KMS-11 (cell line): ENCODE results near the gene LHFPL2.

Experiments
- H2AFZ ChIP-seq: fragments of 200-600 bp; sonication (generic); 2 replicates; pipeline ENCODE4 v1.6.1; 2016; ENCODE audit warnings: antibody characterized with exemption, mixed run types, low read depth
- H3K27ac ChIP-seq: fragments of 200-600 bp; sonication (generic); 2 replicates; pipeline ENCODE4 v1.6.1; 2016; ENCODE audit warnings: mild to moderate bottlenecking, mixed run types
- H3K27me3 ChIP-seq: fragments of 200-600 bp; sonication (generic); 2 replicates; pipeline ENCODE4 v1.6.1; 2017; ENCODE audit warnings: mild to moderate bottlenecking, low read depth, mixed run types, moderate library complexity; ENCODE audit not compliant: insufficient read depth
- H3K36me3 ChIP-seq: fragments of 200-600 bp; sonication (generic); 2 replicates; pipeline ENCODE4 v1.6.1; 2017; ENCODE audit warnings: mild to moderate bottlenecking, mixed run types; ENCODE audit not compliant: insufficient read depth
- H3K4me1 ChIP-seq: fragments of 200-600 bp; sonication (generic); 2 replicates; pipeline ENCODE4 v1.6.1; 2016; ENCODE audit warnings: mild to moderate bottlenecking, low read depth, mixed run types; ENCODE audit not compliant: poor library complexity, severe bottlenecking
- H3K4me2 ChIP-seq: fragments of 200-600 bp; sonication (generic); 2 replicates; pipeline ENCODE4 v1.7.0; 2016; ENCODE audit warnings: mild to moderate bottlenecking, mixed run types
- H3K4me3 ChIP-seq: fragments of 200-600 bp; sonication (generic); IDR thresholded peaks from 2 replicates; pipeline ENCODE4 v1.6.1; 2017; ENCODE audit warnings: low read depth, low read length, mixed read lengths; ENCODE audit not compliant: insufficient read depth
- H3K79me2 ChIP-seq: fragments of 200-600 bp; sonication (generic); 2 replicates; pipeline ENCODE4 v1.6.1; 2016; ENCODE audit warnings: low read depth, mixed run types; ENCODE audit not compliant: insufficient read depth
- H3K9ac ChIP-seq: fragments of 200-600 bp; sonication (generic); 2 replicates; pipeline ENCODE4 v1.6.1; 2016; ENCODE audit warnings: mild to moderate bottlenecking, mixed run types
- H4K20me1 ChIP-seq: fragments of 200-600 bp; sonication (generic); 2 replicates; pipeline ENCODE4 v1.6.1; 2016; ENCODE audit warnings: mild to moderate bottlenecking, mixed run types; ENCODE audit not compliant: insufficient read depth
- TF ChIP-seq, protein P1 (sequence below): fragments of 200-600 bp; sonication (generic); conservative IDR thresholded peaks from 2 replicates; pipeline ENCODE4 v1.6.1; 2017; ENCODE audit warnings: low read depth, mild to moderate bottlenecking, antibody characterized with exemption, low read length, moderate library complexity, mixed read lengths

The LHFPL2 gene

DNA sequence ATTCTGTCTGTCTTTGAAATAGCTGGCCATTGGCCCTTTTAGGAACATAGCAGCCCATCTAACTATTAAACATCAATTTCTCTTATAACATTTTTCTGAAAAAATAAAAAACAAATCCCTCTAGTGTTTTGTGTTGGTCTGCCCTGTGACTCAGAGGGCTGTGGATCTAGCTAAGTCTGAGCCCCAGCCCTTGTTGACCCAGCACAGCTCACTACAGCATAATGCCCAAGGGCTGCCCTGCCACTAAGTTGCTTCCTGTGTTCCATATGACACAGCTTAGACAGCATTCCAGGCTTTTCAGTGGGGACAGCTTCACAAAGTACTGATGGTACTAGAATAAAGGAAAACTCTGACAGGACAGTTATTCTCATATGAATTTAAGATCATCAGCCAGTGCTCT lies 152.2 kb downstream of the LHFPL2 start:
- TF ChIP-seq, protein P1, sequence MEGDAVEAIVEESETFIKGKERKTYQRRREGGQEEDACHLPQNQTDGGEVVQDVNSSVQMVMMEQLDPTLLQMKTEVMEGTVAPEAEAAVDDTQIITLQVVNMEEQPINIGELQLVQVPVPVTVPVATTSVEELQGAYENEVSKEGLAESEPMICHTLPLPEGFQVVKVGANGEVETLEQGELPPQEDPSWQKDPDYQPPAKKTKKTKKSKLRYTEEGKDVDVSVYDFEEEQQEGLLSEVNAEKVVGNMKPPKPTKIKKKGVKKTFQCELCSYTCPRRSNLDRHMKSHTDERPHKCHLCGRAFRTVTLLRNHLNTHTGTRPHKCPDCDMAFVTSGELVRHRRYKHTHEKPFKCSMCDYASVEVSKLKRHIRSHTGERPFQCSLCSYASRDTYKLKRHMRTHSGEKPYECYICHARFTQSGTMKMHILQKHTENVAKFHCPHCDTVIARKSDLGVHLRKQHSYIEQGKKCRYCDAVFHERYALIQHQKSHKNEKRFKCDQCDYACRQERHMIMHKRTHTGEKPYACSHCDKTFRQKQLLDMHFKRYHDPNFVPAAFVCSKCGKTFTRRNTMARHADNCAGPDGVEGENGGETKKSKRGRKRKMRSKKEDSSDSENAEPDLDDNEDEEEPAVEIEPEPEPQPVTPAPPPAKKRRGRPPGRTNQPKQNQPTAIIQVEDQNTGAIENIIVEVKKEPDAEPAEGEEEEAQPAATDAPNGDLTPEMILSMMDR, result no peak
- H3K27ac ChIP-seq, result no peak overlapping the region
- peaks cover 28% of the 10 kb centered on the region for H3K4me1 ChIP-seq
- H3K27me3 ChIP-seq, result no peaks in the 10 kb centered on the region
- H3K9ac ChIP-seq, result no peak overlapping the region
- no peaks in the 10 kb centered on the region for H4K20me1 ChIP-seq
- H2AFZ ChIP-seq, result no peak overlapping the region
- no peak overlapping the region for H3K4me2 ChIP-seq
- H3K4me3 ChIP-seq, result no peak overlapping the region
- no peaks in the 10 kb centered on the region for H3K79me2 ChIP-seq
- H3K36me3 ChIP-seq, result no peaks in the 10 kb centered on the region

DNA sequence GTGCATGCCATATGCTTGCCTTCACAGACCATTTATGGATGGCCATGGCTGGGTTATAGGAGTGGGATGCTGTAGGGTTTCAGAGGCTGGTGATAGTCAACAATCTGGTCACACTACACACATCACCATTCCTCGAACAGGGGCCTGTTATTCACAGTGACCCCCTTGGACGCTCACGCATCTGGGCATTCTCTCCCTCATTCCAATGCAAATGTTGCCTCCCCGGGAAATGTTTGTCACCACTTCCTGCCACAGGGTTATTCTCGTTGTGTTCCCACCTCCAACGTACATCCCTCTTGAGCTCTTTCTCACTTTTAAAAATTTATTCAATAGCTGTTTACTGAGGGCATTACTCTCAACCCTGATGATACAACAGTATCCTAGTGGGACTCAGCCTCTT lies 152.8 kb downstream of the LHFPL2 start:
- H3K9ac ChIP-seq, result no peak overlapping the region

DNA sequence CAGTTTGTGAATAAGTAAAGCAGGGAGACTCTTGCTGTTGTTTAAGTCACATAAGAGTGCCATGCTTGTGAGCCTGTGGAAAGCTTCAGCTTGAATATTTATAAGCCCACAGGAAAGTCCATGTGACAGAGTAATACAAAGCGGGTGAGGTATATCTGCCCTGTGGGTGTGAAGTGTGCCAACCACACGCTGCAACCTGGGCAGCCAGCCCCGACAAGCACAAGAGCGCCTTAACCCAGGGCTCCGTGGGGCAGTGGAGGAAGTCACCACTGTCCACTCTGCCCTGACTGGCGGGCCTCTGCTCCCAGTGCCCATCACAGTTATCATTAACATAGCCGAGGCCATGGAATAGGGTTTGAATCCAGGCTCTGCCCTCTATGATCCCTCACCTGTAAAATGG lies 155.9 kb downstream of the LHFPL2 start:
- H3K79me2 ChIP-seq, result no peaks in the 10 kb centered on the region
- H3K4me2 ChIP-seq, result no peak overlapping the region
- TF ChIP-seq, protein P1, result no peak
- H3K27me3 ChIP-seq, result no peaks in the 10 kb centered on the region
- H3K4me3 ChIP-seq, result no peak overlapping the region
- H4K20me1 ChIP-seq, result no peaks in the 10 kb centered on the region
- H3K9ac ChIP-seq, result no peak overlapping the region
- H3K27ac ChIP-seq, result no peak overlapping the region
- H3K4me1 ChIP-seq, result peaks cover 14% of the 10 kb centered on the region
- no peaks in the 10 kb centered on the region for H3K36me3 ChIP-seq
- H2AFZ ChIP-seq, result no peak overlapping the region

More for the DNA sequence above, 152.8 kb downstream of the LHFPL2 start:
- Histone ChIP-seq H3K4me3 (no peak overlapping the region), H4K20me1 (no peaks in the 10 kb centered on the region), H3K27me3 (no peaks in the 10 kb centered on the region), H2AFZ (no peak overlapping the region), H3K4me2 (no peak overlapping the region), H3K27ac (no peak overlapping the region), H3K36me3 (no peaks in the 10 kb centered on the region), H3K79me2 (no peaks in the 10 kb centered on the region), H3K4me1 (peaks cover 28% of the 10 kb centered on the region)
- TF ChIP-seq, protein P1, result no peak

DNA sequence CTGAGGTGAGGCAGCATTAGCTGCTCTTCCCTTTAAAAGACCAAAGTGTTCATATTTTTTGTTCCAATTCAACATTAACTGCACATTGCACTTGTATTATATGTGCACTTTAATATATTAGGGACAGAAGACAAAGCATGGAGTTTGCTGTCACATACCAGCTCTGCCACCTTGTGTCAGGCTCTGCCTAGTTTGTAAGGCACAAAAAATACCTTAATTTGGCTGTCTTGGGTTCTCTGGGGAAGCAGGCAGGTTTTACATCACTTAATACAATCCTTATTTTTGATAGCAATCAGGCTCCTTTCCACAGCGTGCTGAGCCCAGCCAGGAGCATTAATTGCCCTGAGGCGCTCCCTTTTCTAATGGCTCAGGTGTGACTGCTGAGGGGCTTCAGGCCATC lies 156.3 kb downstream of the LHFPL2 start:
- peaks cover 9% of the 10 kb centered on the region for H3K4me1 ChIP-seq
- TF ChIP-seq, protein P1, result no peak

More for the DNA sequence above, 156.3 kb downstream of the LHFPL2 start:
- H3K36me3 ChIP-seq, result no peaks in the 10 kb centered on the region
- no peak overlapping the region for H3K4me2 ChIP-seq
- H2AFZ ChIP-seq, result no peak overlapping the region
- no peak overlapping the region for H3K9ac ChIP-seq
- no peaks in the 10 kb centered on the region for H3K79me2 ChIP-seq
- H3K27me3 ChIP-seq, result no peaks in the 10 kb centered on the region
- H3K27ac ChIP-seq, result no peak overlapping the region
- no peaks in the 10 kb centered on the region for H4K20me1 ChIP-seq
- no peak overlapping the region for H3K4me3 ChIP-seq
